Right atrium auricular region (tissue), 2 donors: ENCODE results near the gene STIP1. TPM values are rescaled to one million over a fixed set of nuclear protein-coding genes. Genes with fewer than 3 reads are reported as not detected.

ENCODE experiments used
- DNase-seq: peaks from one replicate; pipeline ENCODE4 v3.0.0-alpha.2; 2019; ENCODE audit warnings: low spot score
- H3K27ac ChIP-seq, 2 donors: fragments of 200-600 bp; sonication (generic); 1 replicate in 1 of 2; 2 replicates in 1 of 2; pipeline ENCODE4 v1.5.1; 2016 to 2019
- H3K27me3 ChIP-seq, 2 donors: fragments of 200-600 bp; sonication (generic); one replicate each; pipeline versions ENCODE4 v1.5.1 to v1.6.0; 2017 to 2019
- H3K36me3 ChIP-seq: fragments of 200-600 bp; sonication (generic); one replicate; pipeline ENCODE4 v1.5.1; 2016
- H3K4me1 ChIP-seq, 2 donors: fragments of 200-600 bp; sonication (generic); one replicate each; pipeline versions ENCODE4 v1.5.1 to v1.6.0; 2017 to 2019
- H3K4me3 ChIP-seq, 2 donors: fragments of 200-600 bp; sonication (generic); 1 replicate in 1 of 2; 2 replicates in 1 of 2; pipeline ENCODE4 v1.5.1; 2017 to 2019; ENCODE audit warnings: mild to moderate bottlenecking in 1 of 2, moderate library complexity in 1 of 2
- H3K9me3 ChIP-seq, 2 donors: fragments of 200-600 bp; sonication (generic); one replicate each; pipeline ENCODE4 v1.5.1; 2019
- total RNA-seq, 2 donors: library from RNA; depleted of rRNA; stranded (reverse); fragments of >200 nt; gene quantifications; one replicate each; pipeline ENCODE4 v1.1.0, GENCODE V29; 2016
- TF ChIP-seq, protein P1 (sequence below), 2 donors: fragments of 200-600 bp; sonication (generic); IDR thresholded peaks; one replicate each; pipeline ENCODE4 v1.5.1; 2019; ENCODE audit warnings: antibody characterized with exemption in 2 of 2

STIP1 gene
- total RNA-seq, 2 donors from 2014 or later, result 88.9 to 114 TPM

DNA sequence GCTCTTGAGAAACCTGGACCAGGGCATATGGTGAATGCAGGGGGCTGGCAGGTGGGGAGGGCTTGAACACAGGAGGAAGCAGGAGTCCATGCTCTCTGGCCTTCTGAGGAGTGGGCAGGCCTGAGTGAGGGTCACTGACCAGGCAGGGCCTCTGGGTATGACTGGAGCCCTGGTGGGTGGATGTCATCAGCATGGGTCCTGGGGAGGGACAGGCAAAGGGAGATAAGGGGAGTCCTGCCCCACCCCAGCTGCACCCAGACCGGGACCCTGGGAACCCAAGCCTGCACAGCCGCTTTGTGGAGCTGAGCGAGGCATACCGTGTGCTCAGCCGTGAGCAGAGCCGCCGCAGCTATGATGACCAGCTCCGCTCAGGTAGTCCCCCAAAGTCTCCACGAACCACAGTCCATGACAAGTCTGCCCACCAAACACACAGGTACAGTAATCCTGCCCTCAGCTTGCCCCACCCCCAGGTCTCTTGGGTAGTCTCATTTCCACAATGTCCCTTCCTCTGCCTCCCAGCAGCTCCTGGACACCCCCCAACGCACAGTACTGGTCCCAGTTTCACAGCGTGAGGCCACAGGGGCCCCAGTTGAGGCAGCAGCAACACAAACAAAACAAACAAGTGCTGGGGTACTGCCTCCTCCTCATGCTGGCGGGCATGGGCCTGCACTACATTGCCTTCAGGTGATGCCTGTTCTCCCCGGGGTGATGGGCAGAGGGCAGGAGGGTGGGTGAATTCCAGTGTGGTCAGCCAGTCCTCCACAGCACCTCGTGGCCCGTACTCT lies 46.4 kb downstream of the STIP1 start:
- DNase-seq, result no peak
- TF ChIP-seq, protein P1, sequence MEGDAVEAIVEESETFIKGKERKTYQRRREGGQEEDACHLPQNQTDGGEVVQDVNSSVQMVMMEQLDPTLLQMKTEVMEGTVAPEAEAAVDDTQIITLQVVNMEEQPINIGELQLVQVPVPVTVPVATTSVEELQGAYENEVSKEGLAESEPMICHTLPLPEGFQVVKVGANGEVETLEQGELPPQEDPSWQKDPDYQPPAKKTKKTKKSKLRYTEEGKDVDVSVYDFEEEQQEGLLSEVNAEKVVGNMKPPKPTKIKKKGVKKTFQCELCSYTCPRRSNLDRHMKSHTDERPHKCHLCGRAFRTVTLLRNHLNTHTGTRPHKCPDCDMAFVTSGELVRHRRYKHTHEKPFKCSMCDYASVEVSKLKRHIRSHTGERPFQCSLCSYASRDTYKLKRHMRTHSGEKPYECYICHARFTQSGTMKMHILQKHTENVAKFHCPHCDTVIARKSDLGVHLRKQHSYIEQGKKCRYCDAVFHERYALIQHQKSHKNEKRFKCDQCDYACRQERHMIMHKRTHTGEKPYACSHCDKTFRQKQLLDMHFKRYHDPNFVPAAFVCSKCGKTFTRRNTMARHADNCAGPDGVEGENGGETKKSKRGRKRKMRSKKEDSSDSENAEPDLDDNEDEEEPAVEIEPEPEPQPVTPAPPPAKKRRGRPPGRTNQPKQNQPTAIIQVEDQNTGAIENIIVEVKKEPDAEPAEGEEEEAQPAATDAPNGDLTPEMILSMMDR (IDR thresholded peaks at IDR 0.05), result no peak
- Histone ChIP-seq H3K27ac (peak overlapping the region in 1 of 2 donors; percentile 97), H3K36me3 (peaks cover 6% of the 10 kb centered on the region), H3K9me3 (no peaks in the 10 kb centered on the region), H3K4me1 (peaks cover 0 to 76% of the 10 kb centered on the region in 2 donors), H3K4me3 (no peak overlapping the region), H3K27me3 (no peaks in the 10 kb centered on the region)

DNA sequence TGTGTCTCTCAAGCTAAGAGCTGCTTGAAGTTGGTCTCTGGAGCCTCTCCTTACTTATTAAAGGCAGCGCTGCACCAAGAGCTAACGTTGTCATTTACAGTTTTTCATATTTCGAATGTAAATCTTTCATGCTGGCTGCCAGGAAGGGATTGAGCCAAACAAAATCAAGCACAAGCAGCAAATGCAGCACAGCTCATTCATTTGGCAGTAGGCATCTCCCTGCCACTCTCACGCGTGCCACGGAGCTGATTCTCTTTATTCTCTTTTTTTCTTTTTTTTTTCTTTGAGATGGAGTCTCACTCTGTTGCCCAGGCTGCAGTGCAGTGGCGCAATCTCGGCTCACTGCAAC lies 47.0 kb downstream of the STIP1 start:
- H3K36me3 ChIP-seq, result peaks cover 6% of the 10 kb centered on the region
- H3K27me3 ChIP-seq, result no peaks in the 10 kb centered on the region
- no peak overlapping the region for H3K4me3 ChIP-seq
- DNase-seq, result no peak
- no peaks in the 10 kb centered on the region for H3K9me3 ChIP-seq
- no peak overlapping the region for H3K27ac ChIP-seq
- TF ChIP-seq, protein P1 (IDR thresholded peaks at IDR 0.05), result no peak
- H3K4me1 ChIP-seq, result peaks cover 0 to 76% of the 10 kb centered on the region in 2 donors

DNA sequence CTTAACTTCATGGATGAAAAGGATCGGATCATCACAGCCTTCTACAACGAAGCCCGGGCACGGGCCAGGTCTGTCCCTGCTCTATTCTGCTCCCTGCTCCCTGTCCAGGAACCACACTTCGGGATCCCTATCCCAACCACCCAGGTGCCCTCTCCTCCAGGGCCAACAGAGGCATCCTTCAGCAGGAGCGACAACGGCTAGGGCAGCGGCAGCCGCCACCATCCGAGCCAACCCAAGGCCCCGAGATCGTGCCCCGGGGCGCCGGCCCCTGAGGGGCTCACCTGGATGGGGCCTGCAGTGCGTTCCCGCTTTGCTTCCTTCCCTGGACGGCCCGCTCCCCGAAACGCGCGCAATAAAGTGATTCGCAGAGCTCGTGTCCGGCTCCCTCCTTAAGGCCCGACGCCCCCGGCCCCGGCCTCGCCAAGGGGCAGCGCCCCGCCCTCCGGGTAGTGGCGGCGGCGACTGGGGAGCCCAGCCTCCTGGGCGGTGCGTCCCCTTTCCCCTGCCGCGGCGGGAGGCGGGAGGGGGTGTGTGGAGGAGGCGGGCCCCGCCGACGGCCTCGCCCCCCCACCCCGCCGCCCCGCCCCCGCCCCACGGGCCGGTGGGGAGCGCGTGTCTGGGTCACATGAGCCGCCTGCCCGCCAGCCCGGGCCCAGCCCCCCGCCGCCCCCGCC lies 48.1 kb downstream of the STIP1 start, which contains the start of gene VEGFB:
Gene VEGFB (plus strand): TSS at position 672 of the 674 bp plus-strand sequence. CDS start 250 bp downstream, outside the sequence.
- Histone ChIP-seq H3K4me1 (peaks cover 0 to 73% of the 10 kb centered on the region in 2 donors), H3K36me3 (peaks cover 6% of the 10 kb centered on the region), H3K4me3 (peak within 1 kb of the TSS; percentile 69 to 75), H3K27me3 (no peaks in the 10 kb centered on the region), H3K27ac (peak within 1 kb of the TSS; percentile 89 to 90), H3K9me3 (no peaks in the 10 kb centered on the region)
- TF ChIP-seq, protein P1 (IDR thresholded peaks at IDR 0.05), result no peak
- DNase-seq, result no peak

DNA sequence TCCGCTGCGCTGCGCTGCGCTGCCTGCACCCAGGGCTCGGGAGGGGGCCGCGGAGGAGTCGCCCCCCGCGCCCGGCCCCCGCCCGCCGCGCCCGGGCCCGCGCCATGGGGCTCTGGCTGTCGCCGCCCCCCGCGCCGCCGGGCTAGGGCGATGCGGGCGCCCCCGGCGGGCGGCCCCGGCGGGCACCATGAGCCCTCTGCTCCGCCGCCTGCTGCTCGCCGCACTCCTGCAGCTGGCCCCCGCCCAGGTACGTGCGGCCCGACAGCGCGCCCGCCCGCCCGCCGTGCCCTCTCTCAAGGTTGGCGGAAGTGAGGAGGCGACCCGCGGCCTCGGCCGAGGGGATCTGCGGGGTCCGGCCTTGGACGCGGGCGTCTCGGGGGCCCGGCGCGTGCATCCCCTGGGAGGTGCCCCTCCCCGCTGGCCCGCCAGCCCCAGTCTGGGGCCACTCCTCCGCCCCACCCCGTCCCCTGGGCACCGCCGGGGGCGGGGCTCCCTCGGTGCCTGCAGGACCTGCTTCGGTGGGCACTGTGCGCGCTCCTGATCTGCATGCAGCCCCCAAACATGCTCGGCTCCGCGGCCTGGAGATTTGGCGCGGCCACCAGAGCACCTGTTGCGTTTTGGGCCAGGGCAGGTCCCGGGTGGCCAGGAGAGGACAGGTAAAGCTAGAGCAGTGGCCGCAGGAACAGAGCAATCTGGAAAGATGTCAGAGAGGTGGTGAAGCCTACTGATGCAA lies 48.8 kb downstream of the STIP1 start:
- Histone ChIP-seq H3K36me3 (peaks cover 6% of the 10 kb centered on the region), H3K9me3 (no peaks in the 10 kb centered on the region), H3K27me3 (no peaks in the 10 kb centered on the region), H3K4me1 (peaks cover 0 to 67% of the 10 kb centered on the region in 2 donors), H3K4me3 (peak overlapping the region; percentile 69 to 75), H3K27ac (peak overlapping the region; percentile 89 to 90)
- no peak for DNase-seq
- TF ChIP-seq, protein P1 (IDR thresholded peaks at IDR 0.05), result no peak

DNA sequence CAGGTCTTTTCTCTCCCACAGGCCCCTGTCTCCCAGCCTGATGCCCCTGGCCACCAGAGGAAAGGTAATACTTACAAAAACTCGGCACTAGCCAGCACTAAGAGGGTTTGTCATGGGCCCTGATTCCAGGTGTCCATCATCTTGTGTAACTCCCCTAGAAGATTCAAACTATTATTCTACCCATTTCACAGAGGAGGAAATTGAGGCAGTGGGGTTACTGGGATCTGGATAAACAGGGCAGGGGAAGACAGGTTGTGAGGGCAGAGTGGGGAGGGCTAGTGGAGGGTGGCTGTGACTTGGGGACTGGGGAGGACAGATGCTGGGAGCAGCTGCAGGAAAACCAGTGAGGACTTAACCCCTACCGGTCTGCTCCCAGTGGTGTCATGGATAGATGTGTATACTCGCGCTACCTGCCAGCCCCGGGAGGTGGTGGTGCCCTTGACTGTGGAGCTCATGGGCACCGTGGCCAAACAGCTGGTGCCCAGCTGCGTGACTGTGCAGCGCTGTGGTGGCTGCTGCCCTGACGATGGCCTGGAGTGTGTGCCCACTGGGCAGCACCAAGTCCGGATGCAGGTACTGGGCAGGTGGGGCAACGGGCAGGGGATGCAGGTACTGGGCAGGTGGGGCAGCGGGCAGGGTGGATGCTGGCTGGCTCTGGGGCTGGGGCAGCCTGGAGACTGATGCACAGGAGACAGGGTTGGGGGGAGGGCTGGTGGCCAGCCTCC lies 49.6 kb downstream of the STIP1 start:
- H3K36me3 ChIP-seq, result peaks cover 6% of the 10 kb centered on the region
- TF ChIP-seq, protein P1 (IDR thresholded peaks at IDR 0.05), result no peak
- no peaks in the 10 kb centered on the region for H3K9me3 ChIP-seq
- H3K4me3 ChIP-seq, result peak overlapping the region; percentile 69 to 75
- peaks cover 0 to 71% of the 10 kb centered on the region in 2 donors for H3K4me1 ChIP-seq
- DNase-seq, result no peak
- peak overlapping the region; percentile 89 to 90 for H3K27ac ChIP-seq
- H3K27me3 ChIP-seq, result no peaks in the 10 kb centered on the region
